ENCODE measurements around the gene MTG1. TPM values are rescaled to one million over a fixed set of nuclear protein-coding genes. Genes with fewer than 3 reads are reported as not detected.

MTG1 gene
- total and polyA plus RNA-seq, 7 donors = 14.0 to 63.6 (median 27.6) TPM

DNA sequence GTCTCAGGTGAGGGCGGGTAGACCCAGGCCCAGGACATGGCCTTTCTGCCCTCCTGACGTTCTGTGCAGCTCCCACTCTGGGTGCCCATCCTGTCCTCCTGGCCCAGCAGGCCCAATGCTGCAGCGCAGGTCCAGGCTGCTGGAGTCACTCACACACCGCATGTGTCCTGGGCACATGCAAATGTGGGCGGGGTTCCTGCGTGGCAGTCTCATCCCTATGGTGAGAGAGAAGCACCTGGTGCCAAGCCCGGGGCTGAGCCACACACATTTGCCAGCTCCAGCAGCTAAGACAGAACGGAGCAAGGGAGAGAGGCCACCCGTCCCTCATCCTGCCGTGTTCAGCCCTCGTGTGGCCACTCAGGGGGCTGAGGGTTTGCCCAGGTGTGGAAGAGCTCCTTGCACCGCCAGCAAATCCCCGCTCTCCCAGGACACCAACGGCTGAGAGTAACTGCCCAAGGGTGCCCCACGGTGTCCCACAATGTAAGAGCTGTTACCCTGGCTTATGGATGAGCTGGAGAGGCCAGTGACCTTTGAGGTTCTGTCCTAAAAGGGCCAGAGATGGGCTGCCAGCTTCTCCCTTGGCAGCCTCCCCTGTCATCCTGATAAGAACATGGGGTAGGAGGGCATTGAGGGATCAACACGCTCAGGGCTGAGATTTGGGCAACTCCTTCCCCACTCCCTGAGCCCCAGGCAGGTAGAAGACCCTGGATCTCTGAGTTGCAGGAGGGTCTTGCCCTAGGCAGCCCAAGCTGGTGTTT is 40.6 kb upstream of the MTG1 start:
- H3K27me3 ChIP-seq = peaks cover 3 to 73% (median 30%) of the 10 kb centered on the region in 3 donors
- no peak overlapping the region for H3K27ac ChIP-seq
- no peak overlapping the region for H3K4me3 ChIP-seq
- intact Hi-C loops (cut with DNase I) = no loop called here
- no peaks in the 10 kb centered on the region for H3K36me3 ChIP-seq
- WGBS, 2 donors = 64 to 80% methylated on average over 16 of the region's 16 CpGs
- H3K9me3 ChIP-seq = no peaks in the 10 kb centered on the region
- DNase-seq = peak; percentile 53
- no peak for TF ChIP-seq POLR2A (IDR thresholded peaks at IDR 0.05)
- peaks cover 0 to 18% (median 16%) of the 10 kb centered on the region in 4 donors for H3K4me1 ChIP-seq

DNA sequence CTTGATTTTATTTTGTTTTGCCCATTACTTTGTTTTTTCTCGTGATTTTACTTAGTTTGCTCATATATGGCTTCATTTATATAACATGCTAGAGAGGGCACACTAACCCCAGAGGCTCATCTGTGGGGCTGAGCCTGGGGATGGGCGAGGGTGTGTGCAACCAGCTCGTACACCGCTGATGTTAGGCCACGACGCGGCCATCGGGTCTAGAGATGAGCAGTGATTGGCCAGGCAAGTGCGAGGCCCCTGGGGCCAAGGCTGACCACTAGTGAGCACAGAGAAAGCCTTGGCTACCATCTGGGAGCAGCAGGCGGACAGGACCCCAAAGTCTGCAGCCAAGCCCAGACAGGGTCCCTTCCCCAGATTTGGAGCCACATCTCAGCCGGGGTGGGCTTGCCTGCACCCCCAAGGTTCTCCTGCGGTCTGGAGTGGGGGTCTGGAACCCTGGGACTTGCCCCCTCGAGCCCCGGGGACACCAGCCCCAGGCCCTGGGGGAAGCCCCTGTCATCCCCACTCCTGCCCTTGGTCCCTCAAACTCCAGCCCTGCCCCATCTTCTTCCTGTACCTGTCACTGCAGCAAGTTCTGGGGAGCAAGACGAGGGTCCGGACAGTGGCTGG is 39.9 kb upstream of the MTG1 start:
- 86 to 88% methylated on average over 16 of the region's 16 CpGs for whole genome bisulfite sequencing, 2 donors
- no peak overlapping the region for H3K4me3 ChIP-seq

GRCh38 chr10:133354672-133355240 is 39.2 kb upstream of the MTG1 start:
- H3K9me3 ChIP-seq = no peaks in the 10 kb centered on the region
- no peaks in the 10 kb centered on the region for H3K36me3 ChIP-seq
- WGBS, 2 donors = 94 to 95% methylated on average over 14 of the region's 14 CpGs
- H3K27me3 ChIP-seq = peaks cover 3 to 61% (median 27%) of the 10 kb centered on the region in 3 donors
- peaks cover 0 to 18% (median 16%) of the 10 kb centered on the region in 4 donors for H3K4me1 ChIP-seq
- intact Hi-C loops (cut with DNase I) = no loop called here
- DNase-seq = peak; percentile 55
- no peak overlapping the region for H3K4me3 ChIP-seq
- TF ChIP-seq POLR2AphosphoS5 (IDR thresholded peaks at IDR 0.05) = no peak
- TF ChIP-seq CTCF (IDR thresholded peaks at IDR 0.05) = no peak
- no peak for TF ChIP-seq POLR2A (IDR thresholded peaks at IDR 0.05)
- TF ChIP-seq EP300 (IDR thresholded peaks at IDR 0.05) = no peak
- H3K27ac ChIP-seq = no peak overlapping the region

More for the DNA sequence above, 39.9 kb upstream of the MTG1 start:
- H3K27me3 ChIP-seq = peaks cover 3 to 68% (median 30%) of the 10 kb centered on the region in 3 donors
- no peaks in the 10 kb centered on the region for H3K36me3 ChIP-seq
- TF ChIP-seq EP300 (IDR thresholded peaks at IDR 0.05) = no peak
- no peak for TF ChIP-seq POLR2A (IDR thresholded peaks at IDR 0.05)
- no peak for TF ChIP-seq CTCF (IDR thresholded peaks at IDR 0.05)
- no peak for TF ChIP-seq POLR2AphosphoS5 (IDR thresholded peaks at IDR 0.05)
- no peak overlapping the region for H3K27ac ChIP-seq
- peak; percentile 54 for DNase-seq
- intact Hi-C loops (cut with DNase I) = no loop called here
- peaks cover 0 to 18% (median 16%) of the 10 kb centered on the region in 4 donors for H3K4me1 ChIP-seq
- no peaks in the 10 kb centered on the region for H3K9me3 ChIP-seq

GRCh38 chr10:133355266-133355665 is 38.7 kb upstream of the MTG1 start:
- intact Hi-C loops (cut with DNase I) = no loop called here
- 91 to 92% methylated on average over 6 of the region's 6 CpGs for WGBS, 2 donors
- H3K4me1 ChIP-seq = peaks cover 0 to 18% (median 16%) of the 10 kb centered on the region in 4 donors
- H3K27me3 ChIP-seq = peaks cover 3 to 56% (median 26%) of the 10 kb centered on the region in 3 donors
- H3K4me3 ChIP-seq = no peak overlapping the region
- no peaks in the 10 kb centered on the region for H3K9me3 ChIP-seq
- no peak overlapping the region for H3K27ac ChIP-seq
- peak; percentile 55 for DNase-seq
- H3K36me3 ChIP-seq = no peaks in the 10 kb centered on the region
- TF ChIP-seq CTCF (IDR thresholded peaks at IDR 0.05) (no peak), EP300 (IDR thresholded peaks at IDR 0.05) (no peak), POLR2AphosphoS5 (IDR thresholded peaks at IDR 0.05) (no peak), POLR2A (IDR thresholded peaks at IDR 0.05) (no peak)

- Histone ChIP-seq H3K27ac (no peak overlapping the region), H3K27me3 (peaks cover 3 to 53% (median 26%) of the 10 kb centered on the region in 3 donors), H3K4me1 (peaks cover 0 to 18% (median 16%) of the 10 kb centered on the region in 4 donors), H3K4me3 (no peak overlapping the region), H3K9me3 (no peaks in the 10 kb centered on the region), H3K36me3 (no peaks in the 10 kb centered on the region)
- no peak for DNase-seq
- intact Hi-C loops (cut with DNase I) = no loop called here
- 95 to 97% methylated on average over 3 of the region's 3 CpGs for WGBS, 2 donors
- TF ChIP-seq CTCF (IDR thresholded peaks at IDR 0.05) = no peak
- TF ChIP-seq POLR2AphosphoS5 (IDR thresholded peaks at IDR 0.05) = no peak
- no peak for TF ChIP-seq EP300 (IDR thresholded peaks at IDR 0.05)
- TF ChIP-seq POLR2A (IDR thresholded peaks at IDR 0.05) = no peak
Observed at GRCh38 chr10:133355991-133356390, 38.0 kb upstream of the MTG1 start.

Measured in sigmoid colon (tissue), 7 donors.